IPS-NIHi11 (cell line): Measurements from ENCODE around the gene MEX3A.

Source experiments
- DNase-seq: peaks from one replicate; pipeline ENCODE4 v3.0.0; 2012; ENCODE audit warnings: mixed read lengths, low spot score

MEX3A gene

GRCh38 chr1:156102633-156103511 is 20.6 kb upstream of the MEX3A start:
- no peak for DNase-seq

DNA sequence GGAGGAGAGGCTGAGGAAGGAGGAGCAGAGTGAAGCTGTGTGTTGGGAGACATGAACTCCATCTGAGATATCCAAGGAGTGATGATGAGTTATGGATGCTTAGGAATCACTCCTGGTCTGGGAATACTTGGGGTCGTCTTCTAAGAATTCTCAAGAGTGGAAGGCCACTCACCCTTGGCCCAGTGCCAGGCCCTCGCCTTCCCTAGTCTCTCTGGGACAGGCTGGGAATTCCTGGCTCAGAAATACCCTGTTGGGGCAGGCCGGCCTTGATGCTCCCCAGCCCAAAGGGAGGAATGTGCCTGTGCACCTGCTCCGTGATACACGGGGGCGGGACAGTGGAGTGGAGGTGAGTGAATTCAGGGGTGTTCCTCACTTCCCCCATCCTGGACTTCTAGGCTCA is 19.6 kb upstream of the MEX3A start:
- no peak for DNase-seq

GRCh38 chr1:156100205-156100995 is 18.1 kb upstream of the MEX3A start:
- DNase-seq: no peak

DNA sequence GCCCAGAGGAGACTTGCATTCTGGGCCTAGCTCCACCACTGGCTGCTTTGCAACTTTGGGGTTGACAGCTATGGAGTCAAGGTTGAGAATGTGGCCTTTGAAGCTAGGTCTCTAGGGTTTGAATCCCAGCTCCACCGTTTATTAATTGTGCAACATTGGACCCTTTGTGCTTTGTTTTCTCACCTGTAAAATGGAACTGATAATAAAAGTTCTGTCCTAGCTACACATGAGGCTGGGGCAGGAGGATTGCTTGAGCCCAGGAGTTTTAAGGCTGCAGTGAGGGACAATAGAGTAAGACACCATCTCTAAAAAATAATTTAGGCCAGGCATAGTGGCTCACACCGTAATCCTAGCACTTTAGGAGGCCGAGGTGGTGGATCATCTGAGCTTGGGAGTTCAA is 17.0 kb upstream of the MEX3A start:
- no peak for DNase-seq

DNA sequence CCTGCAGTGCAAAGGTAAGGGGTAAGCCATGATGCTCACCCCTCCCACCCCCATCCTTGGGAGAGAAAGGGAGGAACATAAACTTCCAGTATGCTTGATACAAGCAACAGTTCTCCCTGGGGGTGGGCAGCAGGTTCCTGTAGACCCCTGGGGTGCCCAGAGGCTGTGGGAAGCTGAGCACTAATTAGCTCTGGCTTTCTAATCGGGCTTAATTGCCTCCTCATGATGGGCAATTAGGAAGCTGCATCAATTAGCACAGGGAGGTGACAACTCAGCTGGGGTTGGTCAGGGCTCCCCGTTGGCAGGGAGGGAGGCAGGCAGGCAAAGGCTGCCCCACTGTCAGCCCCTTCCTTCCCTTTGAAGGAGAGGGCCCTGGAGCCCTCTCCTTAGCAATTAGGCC is 16.5 kb upstream of the MEX3A start:
- no peak for DNase-seq

GRCh38 chr1:156097499-156098178 is 15.4 kb upstream of the MEX3A start:
- DNase-seq: no peak

DNA sequence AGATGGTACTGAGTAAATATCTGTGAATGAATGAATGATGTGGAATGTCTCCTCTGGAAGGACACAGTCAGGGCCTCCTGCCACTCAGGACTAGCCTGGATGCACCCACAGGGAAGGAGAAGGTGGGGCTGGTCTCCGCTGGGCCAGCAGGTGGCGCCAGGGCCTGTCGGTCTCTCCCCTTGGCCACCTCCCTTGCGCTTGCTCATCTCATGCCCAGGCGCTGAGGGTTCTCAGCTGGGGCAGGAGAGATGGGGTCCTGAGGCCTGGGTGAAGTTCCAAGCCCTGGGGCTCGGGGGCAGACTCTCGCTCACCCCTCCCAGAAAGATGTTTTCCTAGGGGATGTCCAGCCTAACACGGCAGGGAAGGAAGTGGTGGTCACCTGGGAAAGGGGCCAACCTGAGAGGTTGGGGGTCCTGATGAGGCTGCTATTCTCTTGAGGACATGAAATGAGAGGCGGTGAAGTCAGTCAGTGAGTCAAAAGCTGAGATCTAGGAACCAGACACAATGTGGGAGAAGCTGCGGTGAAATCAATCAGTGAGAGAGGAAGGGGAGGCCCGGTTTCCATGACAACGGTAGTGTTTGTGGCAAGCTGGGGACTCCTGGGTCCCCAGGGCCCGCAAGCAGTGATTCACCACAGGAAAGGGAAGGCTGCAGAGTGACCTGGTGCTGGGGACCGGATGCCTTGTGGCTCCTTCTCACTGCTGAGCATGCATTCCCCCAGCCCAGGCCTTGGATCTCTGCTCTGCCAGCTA is 14.6 kb upstream of the MEX3A start:
- peak; percentile 91 for DNase-seq

GRCh38 chr1:156095906-156096508 is 13.7 kb upstream of the MEX3A start:
- DNase-seq: no peak

- no peak for DNase-seq
These were observed 9.3 kb upstream of the MEX3A start for GRCh38 chr1:156091610-156092009.

DNA sequence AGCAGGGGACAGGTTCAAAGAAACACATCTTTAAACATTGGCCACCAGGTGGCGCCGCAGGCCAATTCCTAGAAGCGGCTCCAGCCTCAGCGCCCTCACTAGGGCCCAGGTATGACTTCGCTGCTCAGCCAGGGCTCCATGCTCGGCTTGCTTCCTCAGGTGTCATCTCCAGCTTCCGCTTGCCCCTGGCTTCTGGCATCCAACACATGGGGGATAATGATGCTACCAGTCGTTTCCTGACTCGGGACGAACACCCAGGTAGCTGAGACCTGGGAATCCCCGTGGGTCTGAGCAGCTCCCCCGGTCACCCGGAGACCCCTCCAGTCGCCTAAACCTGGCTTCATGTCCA is 8.5 kb upstream of the MEX3A start:
- DNase-seq: peak; percentile 88

GRCh38 chr1:156090138-156090839 is 8.0 kb upstream of the MEX3A start:
- DNase-seq: no peak

- no peak for DNase-seq
These were observed 7.4 kb upstream of the MEX3A start for GRCh38 chr1:156089704-156090103.

GRCh38 chr1:156086256-156086662 is 4.0 kb upstream of the MEX3A start:
- DNase-seq: no peak

GRCh38 chr1:156083800-156084790 is 1.8 kb upstream of the MEX3A start:
- DNase-seq: no peak

DNA sequence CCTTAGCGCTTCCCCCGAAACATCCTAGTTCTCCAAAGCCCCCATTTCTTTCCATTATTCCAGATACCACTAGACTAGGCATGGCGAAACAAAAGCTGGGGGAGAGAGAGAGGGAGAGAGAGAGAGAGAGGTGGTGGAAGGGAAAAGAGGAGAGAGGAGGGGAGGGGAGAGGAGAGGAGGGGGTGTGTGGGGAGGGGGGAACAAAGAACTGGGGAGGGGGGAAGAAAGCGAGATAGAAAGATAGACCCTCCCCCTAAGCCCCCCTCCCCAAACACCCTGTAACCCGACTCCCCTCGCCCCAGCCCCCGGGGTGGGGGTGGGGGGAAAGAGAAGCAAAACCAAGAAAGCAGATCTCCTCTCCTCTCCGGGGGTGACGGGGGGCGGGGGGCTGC is 352 bp downstream of the MEX3A start:
- DNase-seq: peak; percentile 58

- DNase-seq: no peak
These were observed 917 bp downstream of the MEX3A start for GRCh38 chr1:156081180-156081916.

DNA sequence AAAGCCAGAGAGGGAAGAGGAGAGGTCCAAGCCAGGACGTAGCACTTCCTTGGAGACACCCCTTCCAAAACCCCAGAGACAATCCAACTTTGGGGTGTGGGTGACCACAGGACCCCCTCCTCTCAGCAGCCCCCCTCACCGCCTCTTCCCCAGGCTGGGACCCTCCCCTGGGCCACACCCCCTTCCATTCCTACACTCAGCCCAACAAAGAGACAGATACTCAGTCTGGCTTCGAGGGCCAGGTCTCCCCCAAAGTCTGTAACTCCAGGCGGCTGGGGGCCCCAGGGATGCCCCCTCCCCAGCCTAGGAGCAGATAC is 1.4 kb downstream of the MEX3A start:
- no peak for DNase-seq

GRCh38 chr1:156080241-156080862 is 1.9 kb downstream of the MEX3A start:
- no peak for DNase-seq

GRCh38 chr1:156079762-156080161 is 2.5 kb downstream of the MEX3A start:
- no peak for DNase-seq
